Inferior parietal cortex (tissue), 1 donor: ENCODE data around the gene TMCC3.
"Not testable (repeated sequence)": the region's sequence is repeated elsewhere in the genome, so short reads cannot be mapped to it uniquely, and the experiment has no call there.

Source experiments
- DNase-seq: peaks from one replicate; pipeline ENCODE4 v3.0.0-alpha.2; 2016; ENCODE audit errors: extremely low spot score

The TMCC3 gene

GRCh38 chr12:94567761-94568160 lies 82.6 kb downstream of the TMCC3 start:
- DNase-seq: no peak

DNA sequence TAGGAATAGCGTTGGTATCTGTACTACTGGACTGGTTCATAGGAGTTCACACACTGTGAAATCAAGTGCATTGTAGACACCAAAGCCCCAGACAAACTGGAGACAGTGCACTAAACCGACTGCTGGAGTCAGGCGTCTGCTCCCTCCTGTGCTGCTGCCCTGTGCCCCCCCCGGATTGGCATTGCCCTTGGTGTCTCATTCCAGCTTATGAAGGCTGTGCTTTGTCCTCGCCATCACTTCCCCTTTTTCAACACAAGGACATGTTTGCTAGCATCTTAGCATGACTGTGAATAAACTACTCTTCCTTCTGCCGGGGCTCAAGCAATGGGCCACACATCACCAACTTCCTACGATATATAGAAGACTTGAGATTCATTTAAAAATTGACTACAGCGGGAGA lies 84.0 kb downstream of the TMCC3 start:
- peak; percentile 62 for DNase-seq

GRCh38 chr12:94565683-94566082 lies 84.7 kb downstream of the TMCC3 start:
- DNase-seq: no peak

GRCh38 chr12:94563286-94563685 lies 87.1 kb downstream of the TMCC3 start:
- DNase-seq: peak; percentile 37

GRCh38 chr12:94561943-94562411 lies 88.4 kb downstream of the TMCC3 start:
- peak; percentile 87 for DNase-seq

- DNase-seq: peak; percentile 47
Measured at GRCh38 chr12:94560431-94561221, 89.7 kb downstream of the TMCC3 start.

DNA sequence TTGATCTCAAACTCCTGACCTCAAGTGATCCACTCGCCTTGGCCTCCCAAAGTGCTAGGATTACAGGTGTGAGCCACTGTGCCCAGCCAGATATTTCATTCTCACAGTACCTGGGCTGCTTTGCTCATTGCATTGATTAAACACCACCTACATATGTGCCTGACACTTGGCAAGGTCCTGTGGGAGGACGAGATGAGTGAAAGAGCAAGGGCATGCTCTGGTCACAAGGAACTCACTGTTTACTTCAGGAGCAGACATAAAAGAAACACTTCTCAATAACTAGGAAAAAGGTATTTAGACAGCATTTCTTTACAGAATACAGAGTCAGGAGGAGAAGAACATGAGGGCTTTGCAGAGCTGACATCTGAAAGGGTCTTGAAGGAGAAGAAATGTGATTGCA lies 91.7 kb downstream of the TMCC3 start:
- DNase-seq: no peak

DNA sequence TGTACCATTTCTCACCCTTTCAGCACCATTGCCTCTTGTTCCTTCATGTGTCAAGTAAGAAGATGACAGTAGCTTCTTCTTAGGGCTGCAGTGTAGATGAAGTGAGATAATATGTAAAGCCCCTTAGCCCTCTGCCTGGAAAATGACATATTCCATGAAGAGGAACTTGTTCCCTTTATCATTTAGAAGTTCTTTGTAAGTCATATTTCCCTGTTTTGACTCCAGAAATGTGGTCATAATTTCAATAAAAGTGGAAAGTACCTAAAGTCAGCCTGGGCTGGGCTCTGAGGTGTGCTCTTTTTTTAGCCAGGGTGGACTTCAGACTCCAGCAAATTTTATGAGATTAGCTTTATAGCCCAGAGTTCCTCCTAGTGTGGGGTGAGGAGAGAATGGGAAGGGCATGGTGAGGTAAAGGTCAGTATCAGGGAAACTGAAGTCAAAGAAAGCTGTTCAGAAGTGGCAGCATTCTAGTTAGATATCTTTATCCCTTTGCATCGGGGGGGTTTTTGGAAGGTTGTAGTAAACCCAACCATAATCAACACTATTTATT lies 92.5 kb downstream of the TMCC3 start:
- no peak for DNase-seq

DNA sequence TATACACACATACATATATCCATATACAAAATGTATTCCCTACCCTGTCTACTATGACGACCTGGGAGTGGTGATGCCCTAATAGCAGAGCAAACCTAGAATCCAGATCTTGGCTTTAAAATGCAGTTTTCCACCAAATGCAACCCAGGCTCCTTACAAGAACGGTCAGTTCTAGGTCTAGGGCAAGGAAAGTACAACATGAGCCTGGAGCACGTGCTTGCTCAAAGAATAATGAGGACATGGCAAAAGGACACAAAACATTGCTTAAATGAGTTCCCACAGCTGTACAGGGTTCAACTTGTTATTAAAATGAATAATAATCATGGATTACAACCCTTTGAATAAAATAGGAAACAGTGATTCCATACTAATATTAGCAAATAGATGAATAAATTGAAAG lies 94.7 kb downstream of the TMCC3 start:
- DNase-seq: no peak

GRCh38 chr12:94553875-94554274 lies 96.5 kb downstream of the TMCC3 start:
- DNase-seq: no peak

GRCh38 chr12:94553130-94553519 lies 97.2 kb downstream of the TMCC3 start:
- peak; percentile 71 for DNase-seq

- no peak for DNase-seq
Measured at GRCh38 chr12:94551810-94552209, 98.5 kb downstream of the TMCC3 start.

DNA sequence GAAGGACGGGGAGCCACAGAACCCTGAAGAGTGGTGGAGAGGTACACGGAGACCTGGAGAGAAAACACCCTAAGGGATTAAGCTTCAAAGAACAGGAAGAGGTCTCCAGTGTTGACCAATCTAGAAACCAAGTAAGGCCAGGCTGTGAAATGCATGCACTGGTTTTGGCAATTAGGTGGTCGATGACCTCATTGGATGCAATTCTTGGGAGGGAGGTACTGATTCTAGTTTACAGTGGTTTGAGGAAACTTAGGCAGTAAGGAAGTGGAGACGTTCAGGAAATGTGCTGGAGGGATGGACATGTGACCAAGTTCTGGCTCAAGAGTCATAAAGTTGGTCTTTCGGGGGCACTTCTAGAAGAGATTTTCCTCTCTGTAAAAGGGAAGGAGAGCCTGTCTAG lies 99.4 kb downstream of the TMCC3 start:
- DNase-seq: no peak

- not testable (repeated sequence) for DNase-seq
Measured at GRCh38 chr12:94548833-94549232, 101.5 kb downstream of the TMCC3 start.

- DNase-seq: peak; percentile 61
Measured at GRCh38 chr12:94545935-94546771, 104.2 kb downstream of the TMCC3 start.

GRCh38 chr12:94544355-94544754 lies 106.0 kb downstream of the TMCC3 start:
- DNase-seq: no peak

DNA sequence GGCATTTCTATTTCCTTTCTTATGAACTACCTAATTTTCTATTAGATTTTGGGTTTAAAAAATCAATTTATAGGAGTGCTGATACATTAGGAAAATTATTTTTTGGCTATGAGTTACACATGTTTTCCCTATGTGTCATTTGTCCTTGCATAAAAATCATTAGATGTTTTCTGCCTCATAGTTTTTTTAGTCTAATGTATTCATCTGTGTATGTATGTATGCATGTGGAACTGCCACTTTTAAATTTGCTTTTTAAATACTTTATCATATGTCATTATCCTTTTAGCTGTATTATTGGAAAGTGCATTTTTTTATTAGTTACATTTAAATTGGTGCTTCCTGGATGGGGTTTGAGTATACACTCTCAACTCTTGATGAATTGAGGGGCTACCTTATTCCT lies 112.0 kb downstream of the TMCC3 start:
- DNase-seq: no peak

DNA sequence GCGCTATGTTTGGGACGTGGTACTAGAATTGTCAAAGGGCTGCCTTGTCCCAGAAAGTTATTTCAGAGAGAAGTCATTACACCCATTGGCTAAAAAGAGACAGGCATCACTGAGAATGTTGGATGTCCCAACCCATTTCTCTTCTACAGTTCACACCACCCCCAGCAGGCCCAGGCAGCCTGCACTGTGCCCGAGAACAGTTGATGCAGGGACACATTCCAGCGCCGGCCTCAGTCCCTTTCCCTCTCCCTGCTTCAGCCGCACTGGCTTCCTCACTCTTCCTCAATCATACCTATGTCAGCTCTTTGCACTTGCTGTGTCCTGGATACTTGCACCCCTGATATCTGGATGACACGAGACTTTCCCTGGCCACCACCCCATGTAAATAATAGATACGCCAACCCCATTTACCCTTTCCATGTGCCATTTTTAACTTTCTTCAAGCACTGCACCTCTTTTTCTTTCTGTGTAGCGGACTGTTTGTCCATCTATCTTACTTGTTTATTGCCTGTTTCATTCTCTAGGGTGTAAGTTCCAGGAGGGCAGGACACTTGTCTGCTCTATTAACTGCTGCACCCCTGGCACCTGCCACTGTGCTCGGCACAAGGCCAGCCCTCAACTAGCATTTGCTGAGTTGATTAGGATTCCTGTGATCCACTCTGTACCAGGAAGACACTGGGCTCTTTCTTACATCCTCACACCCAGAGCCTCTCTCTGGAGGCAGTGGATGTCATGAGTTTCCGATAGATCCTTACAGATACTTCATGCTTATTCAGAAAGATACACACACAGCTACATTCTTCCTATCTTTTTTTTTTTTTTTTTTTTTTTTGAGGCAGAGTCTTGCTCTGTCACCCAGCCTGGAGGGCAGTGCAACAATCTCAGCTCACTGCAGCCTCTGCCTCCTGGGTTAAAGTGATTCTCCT lies 114.1 kb downstream of the TMCC3 start:
- DNase-seq: no peak

GRCh38 chr12:94535510-94535921 lies 114.8 kb downstream of the TMCC3 start:
- no peak for DNase-seq

GRCh38 chr12:94534774-94535509 lies 115.4 kb downstream of the TMCC3 start:
- DNase-seq: no peak

- DNase-seq: no peak
Measured at GRCh38 chr12:94534278-94534677, 116.1 kb downstream of the TMCC3 start.
